Measurements from ENCODE around the gene CRYL1.

The CRYL1 gene

DNA sequence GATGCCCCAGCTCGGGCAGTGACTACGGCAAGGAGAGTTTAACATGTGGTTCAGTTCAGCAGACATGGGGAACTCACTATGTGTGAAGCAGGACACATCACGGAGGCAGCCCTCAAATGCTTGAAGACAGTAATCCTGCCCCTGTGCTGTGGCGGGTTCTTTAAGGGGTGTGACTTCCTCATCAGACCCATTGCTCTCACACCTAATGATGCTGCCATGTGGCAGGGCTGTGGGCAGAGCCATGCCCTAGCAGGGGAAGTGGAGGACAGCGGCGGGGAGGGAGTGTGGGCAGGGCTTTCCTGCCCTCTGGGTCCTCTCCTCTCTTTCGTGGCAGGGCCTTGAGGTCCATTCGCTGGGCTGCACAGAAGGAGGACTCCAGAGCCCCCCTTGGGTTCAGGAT is 162.5 kb downstream of the CRYL1 start:
- no peak for DNase-seq (ENCODE audit: low spot score)
- TF ChIP-seq, protein P1, sequence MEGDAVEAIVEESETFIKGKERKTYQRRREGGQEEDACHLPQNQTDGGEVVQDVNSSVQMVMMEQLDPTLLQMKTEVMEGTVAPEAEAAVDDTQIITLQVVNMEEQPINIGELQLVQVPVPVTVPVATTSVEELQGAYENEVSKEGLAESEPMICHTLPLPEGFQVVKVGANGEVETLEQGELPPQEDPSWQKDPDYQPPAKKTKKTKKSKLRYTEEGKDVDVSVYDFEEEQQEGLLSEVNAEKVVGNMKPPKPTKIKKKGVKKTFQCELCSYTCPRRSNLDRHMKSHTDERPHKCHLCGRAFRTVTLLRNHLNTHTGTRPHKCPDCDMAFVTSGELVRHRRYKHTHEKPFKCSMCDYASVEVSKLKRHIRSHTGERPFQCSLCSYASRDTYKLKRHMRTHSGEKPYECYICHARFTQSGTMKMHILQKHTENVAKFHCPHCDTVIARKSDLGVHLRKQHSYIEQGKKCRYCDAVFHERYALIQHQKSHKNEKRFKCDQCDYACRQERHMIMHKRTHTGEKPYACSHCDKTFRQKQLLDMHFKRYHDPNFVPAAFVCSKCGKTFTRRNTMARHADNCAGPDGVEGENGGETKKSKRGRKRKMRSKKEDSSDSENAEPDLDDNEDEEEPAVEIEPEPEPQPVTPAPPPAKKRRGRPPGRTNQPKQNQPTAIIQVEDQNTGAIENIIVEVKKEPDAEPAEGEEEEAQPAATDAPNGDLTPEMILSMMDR (IDR thresholded peaks at IDR 0.05; ENCODE audit: extremely low read depth, missing control alignments): no peak

GRCh38 chr13:20362484-20363041 is 163.1 kb downstream of the CRYL1 start:
- DNase-seq (ENCODE audit: low spot score): no peak
- TF ChIP-seq, protein P1 (IDR thresholded peaks at IDR 0.05; ENCODE audit: extremely low read depth, missing control alignments): no peak

DNA sequence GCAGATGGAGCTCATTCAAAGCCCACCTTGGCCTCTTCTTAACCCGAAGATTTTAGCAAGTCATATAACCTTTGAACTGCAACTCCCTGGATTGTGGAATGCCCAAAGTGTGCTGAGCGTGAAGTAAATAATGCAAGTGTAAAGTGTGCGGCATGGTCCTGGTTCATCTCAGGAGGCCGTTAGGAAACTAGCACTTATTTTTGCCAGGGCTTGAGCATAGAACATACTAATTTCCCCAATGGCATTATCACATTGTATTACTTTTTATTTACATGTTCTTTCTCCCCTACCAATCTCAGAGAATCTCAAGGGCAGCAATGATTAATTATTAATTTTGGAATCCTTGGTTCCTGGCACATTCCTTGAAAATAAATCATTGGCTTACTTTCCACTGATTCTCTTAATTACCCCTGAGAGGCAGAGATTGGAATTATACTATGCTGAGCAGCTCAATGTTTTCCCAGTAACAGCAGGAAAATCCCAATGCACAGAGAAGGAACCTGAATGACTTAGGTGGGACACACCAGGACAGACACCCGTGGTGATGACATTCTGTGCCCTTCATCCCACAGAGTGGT is 164.7 kb downstream of the CRYL1 start:
- no peak for DNase-seq (ENCODE audit: low spot score)
- TF ChIP-seq, protein P1 (IDR thresholded peaks at IDR 0.05; ENCODE audit: extremely low read depth, missing control alignments): no peak

- DNase-seq (ENCODE audit: low spot score): no peak
- TF ChIP-seq, protein P1 (IDR thresholded peaks at IDR 0.05; ENCODE audit: extremely low read depth, missing control alignments): no peak
Observed at GRCh38 chr13:20360041-20360491, 165.6 kb downstream of the CRYL1 start.

GRCh38 chr13:20359335-20359734 is 166.3 kb downstream of the CRYL1 start:
- TF ChIP-seq, protein P1 (IDR thresholded peaks at IDR 0.05; ENCODE audit: extremely low read depth, missing control alignments): no peak
- DNase-seq (ENCODE audit: low spot score): no peak

GRCh38 chr13:20358022-20358421 is 167.6 kb downstream of the CRYL1 start:
- DNase-seq (ENCODE audit: low spot score): no peak
- TF ChIP-seq, protein P1 (IDR thresholded peaks at IDR 0.05; ENCODE audit: extremely low read depth, missing control alignments): no peak

DNA sequence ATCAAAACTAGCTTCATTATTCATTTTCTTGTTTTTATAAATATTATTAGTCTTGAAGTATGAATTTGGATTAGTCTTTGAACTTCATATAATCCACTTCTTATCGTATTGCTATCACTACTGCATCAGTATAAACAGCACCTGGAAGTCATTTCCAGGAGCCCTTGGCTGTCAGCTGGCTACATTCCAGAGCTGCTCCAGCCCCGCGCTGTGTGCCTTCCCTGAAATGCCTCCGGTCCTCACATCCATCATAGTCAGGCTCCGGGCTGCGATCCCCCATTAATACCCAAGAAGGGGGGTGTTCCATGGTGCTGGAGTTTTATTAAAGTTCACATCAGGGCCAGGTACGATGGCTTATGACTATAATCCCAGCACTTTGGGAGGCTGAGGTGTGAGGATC is 169.2 kb downstream of the CRYL1 start:
- no peak for DNase-seq (ENCODE audit: low spot score)
- TF ChIP-seq, protein P1 (IDR thresholded peaks at IDR 0.05; ENCODE audit: extremely low read depth, missing control alignments): no peak
